ENCODE results near the gene PTDSS2. TPM values are rescaled to one million over a fixed set of nuclear protein-coding genes. Genes with fewer than 3 reads are reported as not detected.

Gene PTDSS2
- total and polyA plus RNA-seq, 10 of the 15 experiments (the other 5 are each of a cell fraction or from before 2014, with no cell fraction given), result 0.39 to 21.1 (median 10.8) TPM

- TF ChIP-seq ZNF207 (IDR thresholded peaks at IDR 0.05; ENCODE audit: borderline replicate concordance) (peak; percentile 75), CHD2 (IDR thresholded peaks at IDR 0.05; ENCODE audit: borderline replicate concordance, low read depth, low read length) (peak; percentile 83), MYC (IDR thresholded peaks at IDR 0.05; ENCODE audit: insufficient read depth, insufficient read length, insufficient replicate concordance, low read length, severe bottlenecking) (no peak), KLF5 (IDR thresholded peaks at IDR 0.05; ENCODE audit: partially characterized antibody) (peak; percentile 36), BCL3 (IDR thresholded peaks at IDR 0.05; ENCODE audit: borderline replicate concordance, insufficient read depth, low read depth, low read length, poor library complexity, severe bottlenecking) (no peak), ZNF24 (IDR thresholded peaks at IDR 0.05) (0 out of 2 replicates have a peak, but pooled peaks have one; percentile 21), KAT2A (conservative IDR thresholded peaks at IDR 0.05; ENCODE audit: control insufficient read depth, low read depth, low read length) (no peak), USF2 (IDR thresholded peaks at IDR 0.05; ENCODE audit: borderline replicate concordance, low read depth, low read length) (no peak), CBFB (IDR thresholded peaks at IDR 0.05; ENCODE audit: low read depth) (peak; percentile 59; the same call in 1 of the 2 replicates), NFYB (IDR thresholded peaks at IDR 0.05; ENCODE audit: insufficient read depth, low read depth, low read length) (peak; percentile 68; the same call in 1 of the 2 replicates), NKRF (conservative IDR thresholded peaks at IDR 0.05) (peak; percentile 86), HDGF (IDR thresholded peaks at IDR 0.05) (peak; percentile 83; the same call in 1 of the 2 replicates), EED (IDR thresholded peaks at IDR 0.05; ENCODE audit: low read depth) (no peak), POU2F2 (IDR thresholded peaks at IDR 0.05; ENCODE audit: borderline replicate concordance, low read depth, low read length) (peak; percentile 56; the same call in 1 of the 3 replicates), RUNX3 (IDR thresholded peaks at IDR 0.05; ENCODE audit: low read length) (peak; percentile 80), NR2C1 (IDR thresholded peaks at IDR 0.05) (peak; percentile 90), CREB1 (IDR thresholded peaks at IDR 0.05; ENCODE audit: low read depth) (peak; percentile 90), NBN (IDR thresholded peaks at IDR 0.05) (0 out of 2 replicates have a peak, but pooled peaks have one; percentile 38), STAT3 (IDR thresholded peaks at IDR 0.05; ENCODE audit: low read depth, low read length) (0 out of 2 replicates have a peak, but pooled peaks have one; percentile 41), ZNF687 (IDR thresholded peaks at IDR 0.05) (peak; percentile 60; the same call in 1 of the 2 replicates), SMARCA5 (IDR thresholded peaks at IDR 0.05) (peak; percentile 54)
Observed at GRCh38 chr11:449889-450808, at the start of gene PTDSS2 (continued).

Measured in GM12878 (cell line).